ENCODE measurements around the gene RAB11A. TPM values are rescaled to one million over a fixed set of nuclear protein-coding genes. Genes with fewer than 3 reads are reported as not detected.

Gene RAB11A
- polyA plus RNA-seq, 2 donors, result 399 to 610 TPM

GRCh38 chr15:65901836-65902235 is 32.5 kb downstream of the RAB11A start:
- H3K9me3 ChIP-seq (ENCODE audit: control insufficient read depth in 2 of 2, insufficient read depth in 1 of 2, low read depth in 1 of 2, low read length in 1 of 2), result no peaks in the 10 kb centered on the region
- H3K27ac ChIP-seq (ENCODE audit: low read depth in 2 of 2, low read length in 1 of 2), result peak overlapping the region; percentile 53 to 70
- 85 to 94% methylated on average over 3 of the region's 3 CpGs for WGBS, 2 donors
- peaks cover 9 to 13% of the 10 kb centered on the region in 2 donors for H3K36me3 ChIP-seq (ENCODE audit: control insufficient read depth in 2 of 2, insufficient read depth in 2 of 2, low read length in 1 of 2)
- no peaks in the 10 kb centered on the region for H3K27me3 ChIP-seq (ENCODE audit: control insufficient read depth in 1 of 2, insufficient read depth in 2 of 2, low read length in 2 of 2)
- H3K4me3 ChIP-seq (ENCODE audit: low read depth in 1 of 2, low read length in 2 of 2), result no peak overlapping the region
- H3K4me1 ChIP-seq (ENCODE audit: control insufficient read depth in 2 of 2, insufficient read depth in 2 of 2, low read length in 1 of 2), result peaks cover 0 to 6% of the 10 kb centered on the region in 2 donors

- Histone ChIP-seq H3K27me3 (ENCODE audit: control insufficient read depth in 1 of 2, insufficient read depth in 2 of 2, low read length in 2 of 2) (no peaks in the 10 kb centered on the region), H3K4me3 (ENCODE audit: low read depth in 1 of 2, low read length in 2 of 2) (no peak overlapping the region), H3K4me1 (ENCODE audit: control insufficient read depth in 2 of 2, insufficient read depth in 2 of 2, low read length in 1 of 2) (peaks cover 0 to 6% of the 10 kb centered on the region in 2 donors), H3K9me3 (ENCODE audit: control insufficient read depth in 2 of 2, insufficient read depth in 1 of 2, low read depth in 1 of 2, low read length in 1 of 2) (no peaks in the 10 kb centered on the region), H3K36me3 (ENCODE audit: control insufficient read depth in 2 of 2, insufficient read depth in 2 of 2, low read length in 1 of 2) (peaks cover 9 to 13% of the 10 kb centered on the region in 2 donors), H3K27ac (ENCODE audit: low read depth in 2 of 2, low read length in 1 of 2) (peak overlapping the region; percentile 53 to 70)
- WGBS, 2 donors, result 48 to 85% methylated on average over 1 of the region's 1 CpG
Measured at GRCh38 chr15:65902373-65902772, 33.1 kb downstream of the RAB11A start.

- Histone ChIP-seq H3K4me3 (ENCODE audit: low read depth in 1 of 2, low read length in 2 of 2) (no peak overlapping the region), H3K9me3 (ENCODE audit: control insufficient read depth in 2 of 2, insufficient read depth in 1 of 2, low read depth in 1 of 2, low read length in 1 of 2) (no peaks in the 10 kb centered on the region), H3K4me1 (ENCODE audit: control insufficient read depth in 2 of 2, insufficient read depth in 2 of 2, low read length in 1 of 2) (peaks cover 0 to 6% of the 10 kb centered on the region in 2 donors), H3K27me3 (ENCODE audit: control insufficient read depth in 1 of 2, insufficient read depth in 2 of 2, low read length in 2 of 2) (no peaks in the 10 kb centered on the region), H3K36me3 (ENCODE audit: control insufficient read depth in 2 of 2, insufficient read depth in 2 of 2, low read length in 1 of 2) (peaks cover 9 to 18% of the 10 kb centered on the region in 2 donors), H3K27ac (ENCODE audit: low read depth in 2 of 2, low read length in 1 of 2) (no peak overlapping the region)
- 85 to 91% methylated on average over 6 of the region's 6 CpGs for WGBS, 2 donors
Measured at GRCh38 chr15:65903296-65904073, 34.2 kb downstream of the RAB11A start.

GRCh38 chr15:65904301-65904700 is 35.0 kb downstream of the RAB11A start:
- Histone ChIP-seq H3K4me1 (ENCODE audit: control insufficient read depth in 2 of 2, insufficient read depth in 2 of 2, low read length in 1 of 2) (peaks cover 0 to 6% of the 10 kb centered on the region in 2 donors), H3K4me3 (ENCODE audit: low read depth in 1 of 2, low read length in 2 of 2) (no peak overlapping the region), H3K9me3 (ENCODE audit: control insufficient read depth in 2 of 2, insufficient read depth in 1 of 2, low read depth in 1 of 2, low read length in 1 of 2) (no peaks in the 10 kb centered on the region), H3K36me3 (ENCODE audit: control insufficient read depth in 2 of 2, insufficient read depth in 2 of 2, low read length in 1 of 2) (peaks cover 7 to 18% of the 10 kb centered on the region in 2 donors), H3K27ac (ENCODE audit: low read depth in 2 of 2, low read length in 1 of 2) (no peak overlapping the region), H3K27me3 (ENCODE audit: control insufficient read depth in 1 of 2, insufficient read depth in 2 of 2, low read length in 2 of 2) (no peaks in the 10 kb centered on the region)
- 74 to 89% methylated on average over 4 of the region's 4 CpGs for WGBS, 2 donors

GRCh38 chr15:65906396-65906795 is 37.1 kb downstream of the RAB11A start:
- Histone ChIP-seq H3K27ac (ENCODE audit: low read depth in 2 of 2, low read length in 1 of 2) (peak overlapping the region in 1 of 2 donors; percentile 38), H3K36me3 (ENCODE audit: control insufficient read depth in 2 of 2, insufficient read depth in 2 of 2, low read length in 1 of 2) (peaks cover 2 to 16% of the 10 kb centered on the region in 2 donors), H3K9me3 (ENCODE audit: control insufficient read depth in 2 of 2, insufficient read depth in 1 of 2, low read depth in 1 of 2, low read length in 1 of 2) (no peaks in the 10 kb centered on the region), H3K4me1 (ENCODE audit: control insufficient read depth in 2 of 2, insufficient read depth in 2 of 2, low read length in 1 of 2) (peaks cover 0 to 6% of the 10 kb centered on the region in 2 donors), H3K27me3 (ENCODE audit: control insufficient read depth in 1 of 2, insufficient read depth in 2 of 2, low read length in 2 of 2) (no peaks in the 10 kb centered on the region), H3K4me3 (ENCODE audit: low read depth in 1 of 2, low read length in 2 of 2) (no peak overlapping the region)
- 48 to 54% methylated on average over 1 of the region's 1 CpG for WGBS, 2 donors

DNA sequence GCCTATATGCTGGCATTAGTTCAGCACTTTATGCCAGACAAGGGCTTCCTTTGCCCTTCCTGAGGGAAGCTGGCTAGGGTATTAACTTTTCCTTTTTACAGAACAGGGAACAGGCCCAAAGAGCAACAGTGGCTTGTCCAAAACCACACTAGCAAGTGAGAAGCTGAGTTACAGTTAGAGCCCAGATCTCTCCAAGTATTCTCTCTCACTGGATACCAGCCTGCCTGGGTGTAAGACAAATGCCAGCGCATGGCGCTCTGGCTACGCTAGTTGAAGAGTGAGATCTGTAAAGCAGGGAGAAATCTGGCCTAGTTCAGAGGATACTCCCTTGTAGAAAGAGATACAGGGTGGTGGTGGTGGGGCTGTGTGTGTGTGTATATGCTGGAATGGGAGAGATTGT is 38.4 kb downstream of the RAB11A start:
- peaks cover 8 to 22% of the 10 kb centered on the region in 2 donors for H3K36me3 ChIP-seq (ENCODE audit: control insufficient read depth in 2 of 2, insufficient read depth in 2 of 2, low read length in 1 of 2)
- H3K27me3 ChIP-seq (ENCODE audit: control insufficient read depth in 1 of 2, insufficient read depth in 2 of 2, low read length in 2 of 2), result no peaks in the 10 kb centered on the region
- WGBS, 2 donors, result 98 to 99% methylated on average over 3 of the region's 3 CpGs
- no peak overlapping the region for H3K27ac ChIP-seq (ENCODE audit: low read depth in 2 of 2, low read length in 1 of 2)
- H3K4me1 ChIP-seq (ENCODE audit: control insufficient read depth in 2 of 2, insufficient read depth in 2 of 2, low read length in 1 of 2), result peaks cover 0 to 5% of the 10 kb centered on the region in 2 donors
- H3K4me3 ChIP-seq (ENCODE audit: low read depth in 1 of 2, low read length in 2 of 2), result no peak overlapping the region
- no peaks in the 10 kb centered on the region for H3K9me3 ChIP-seq (ENCODE audit: control insufficient read depth in 2 of 2, insufficient read depth in 1 of 2, low read depth in 1 of 2, low read length in 1 of 2)

DNA sequence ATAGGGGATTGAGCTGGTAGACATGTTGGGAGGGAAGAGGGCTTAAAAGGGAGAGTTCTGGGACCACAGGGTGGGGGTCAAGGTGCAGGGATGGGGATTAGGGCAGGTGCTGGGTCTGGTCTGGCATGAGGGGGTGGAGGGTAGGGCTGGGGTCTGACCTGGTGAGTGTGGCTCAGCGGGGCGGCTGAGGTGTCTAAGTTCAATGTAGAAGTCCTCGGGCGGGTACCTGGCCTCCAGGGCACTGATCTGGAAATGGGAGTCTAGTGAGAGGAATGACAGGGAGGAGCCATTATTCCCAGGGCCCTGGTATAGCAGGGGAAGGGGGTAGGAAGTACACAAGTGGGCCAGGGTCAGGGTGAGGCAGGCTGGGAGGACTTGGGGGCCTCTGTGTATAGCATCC is 39.6 kb downstream of the RAB11A start:
- 97 to 100% methylated on average over 4 of the region's 4 CpGs for WGBS, 2 donors

DNA sequence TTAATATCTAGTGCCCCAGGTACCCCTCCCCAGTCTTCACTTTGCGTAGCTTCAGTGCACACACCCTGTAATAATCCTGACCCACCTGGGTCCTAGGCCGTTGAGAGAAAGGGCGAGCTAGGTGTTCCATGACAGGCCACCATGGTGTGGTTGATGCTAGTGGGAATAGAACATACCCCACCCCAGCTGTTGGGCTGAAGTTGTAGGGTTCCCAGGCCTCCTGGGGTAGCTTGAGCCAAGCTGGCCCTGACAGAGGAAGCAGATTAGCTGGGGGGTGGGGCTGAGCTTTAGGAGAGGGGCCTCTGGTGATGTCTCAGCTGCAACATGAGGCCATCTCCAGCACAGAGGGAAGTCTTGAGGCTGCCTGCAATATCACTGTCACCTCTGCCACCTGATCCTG is 40.5 kb downstream of the RAB11A start:
- H3K36me3 ChIP-seq (ENCODE audit: control insufficient read depth in 2 of 2, insufficient read depth in 2 of 2, low read length in 1 of 2), result peaks cover 13 to 27% of the 10 kb centered on the region in 2 donors
- H3K4me3 ChIP-seq (ENCODE audit: low read depth in 1 of 2, low read length in 2 of 2), result no peak overlapping the region
- no peaks in the 10 kb centered on the region for H3K27me3 ChIP-seq (ENCODE audit: control insufficient read depth in 1 of 2, insufficient read depth in 2 of 2, low read length in 2 of 2)
- no peaks in the 10 kb centered on the region for H3K9me3 ChIP-seq (ENCODE audit: control insufficient read depth in 2 of 2, insufficient read depth in 1 of 2, low read depth in 1 of 2, low read length in 1 of 2)
- 95 to 98% methylated on average over 3 of the region's 3 CpGs for WGBS, 2 donors
- H3K27ac ChIP-seq (ENCODE audit: low read depth in 2 of 2, low read length in 1 of 2), result no peak overlapping the region
- no peaks in the 10 kb centered on the region for H3K4me1 ChIP-seq (ENCODE audit: control insufficient read depth in 2 of 2, insufficient read depth in 2 of 2, low read length in 1 of 2)

More for the DNA sequence above, 39.6 kb downstream of the RAB11A start:
- Histone ChIP-seq H3K27ac (ENCODE audit: low read depth in 2 of 2, low read length in 1 of 2) (no peak overlapping the region), H3K27me3 (ENCODE audit: control insufficient read depth in 1 of 2, insufficient read depth in 2 of 2, low read length in 2 of 2) (no peaks in the 10 kb centered on the region), H3K9me3 (ENCODE audit: control insufficient read depth in 2 of 2, insufficient read depth in 1 of 2, low read depth in 1 of 2, low read length in 1 of 2) (no peaks in the 10 kb centered on the region), H3K36me3 (ENCODE audit: control insufficient read depth in 2 of 2, insufficient read depth in 2 of 2, low read length in 1 of 2) (peaks cover 13 to 30% of the 10 kb centered on the region in 2 donors), H3K4me3 (ENCODE audit: low read depth in 1 of 2, low read length in 2 of 2) (no peak overlapping the region), H3K4me1 (ENCODE audit: control insufficient read depth in 2 of 2, insufficient read depth in 2 of 2, low read length in 1 of 2) (no peaks in the 10 kb centered on the region)

GRCh38 chr15:65910341-65910740 is 41.0 kb downstream of the RAB11A start:
- H3K27me3 ChIP-seq (ENCODE audit: control insufficient read depth in 1 of 2, insufficient read depth in 2 of 2, low read length in 2 of 2), result no peaks in the 10 kb centered on the region
- 94 to 99% methylated on average over 4 of the region's 4 CpGs for WGBS, 2 donors
- no peak overlapping the region for H3K4me3 ChIP-seq (ENCODE audit: low read depth in 1 of 2, low read length in 2 of 2)
- H3K36me3 ChIP-seq (ENCODE audit: control insufficient read depth in 2 of 2, insufficient read depth in 2 of 2, low read length in 1 of 2), result peaks cover 13 to 31% of the 10 kb centered on the region in 2 donors
- H3K9me3 ChIP-seq (ENCODE audit: control insufficient read depth in 2 of 2, insufficient read depth in 1 of 2, low read depth in 1 of 2, low read length in 1 of 2), result no peaks in the 10 kb centered on the region
- H3K4me1 ChIP-seq (ENCODE audit: control insufficient read depth in 2 of 2, insufficient read depth in 2 of 2, low read length in 1 of 2), result no peaks in the 10 kb centered on the region
- H3K27ac ChIP-seq (ENCODE audit: low read depth in 2 of 2, low read length in 1 of 2), result no peak overlapping the region

DNA sequence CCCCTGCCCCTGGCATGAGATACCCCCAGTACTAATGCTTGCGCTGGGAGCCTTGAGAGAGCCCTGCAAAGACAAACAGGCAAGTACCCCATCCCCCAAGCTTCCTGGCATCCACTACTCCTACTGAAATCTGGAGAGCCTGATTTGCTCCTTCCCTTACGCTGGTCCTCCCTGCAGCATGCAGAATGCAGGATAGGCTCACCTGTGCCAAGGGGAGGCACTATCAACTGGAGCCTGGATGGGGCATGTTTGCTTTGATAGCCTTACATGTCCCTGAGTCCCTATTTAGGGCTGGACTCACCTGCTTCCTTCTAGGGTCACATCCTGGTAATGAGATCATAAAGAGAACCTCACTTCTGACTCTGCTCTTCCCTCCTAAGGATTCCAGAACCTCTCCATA is 42.9 kb downstream of the RAB11A start:
- Histone ChIP-seq H3K36me3 (ENCODE audit: control insufficient read depth in 2 of 2, insufficient read depth in 2 of 2, low read length in 1 of 2) (peaks cover 13 to 34% of the 10 kb centered on the region in 2 donors), H3K27ac (ENCODE audit: low read depth in 2 of 2, low read length in 1 of 2) (no peak overlapping the region), H3K4me3 (ENCODE audit: low read depth in 1 of 2, low read length in 2 of 2) (no peak overlapping the region), H3K9me3 (ENCODE audit: control insufficient read depth in 2 of 2, insufficient read depth in 1 of 2, low read depth in 1 of 2, low read length in 1 of 2) (no peaks in the 10 kb centered on the region), H3K27me3 (ENCODE audit: control insufficient read depth in 1 of 2, insufficient read depth in 2 of 2, low read length in 2 of 2) (no peaks in the 10 kb centered on the region), H3K4me1 (ENCODE audit: control insufficient read depth in 2 of 2, insufficient read depth in 2 of 2, low read length in 1 of 2) (peaks cover 0 to 2% of the 10 kb centered on the region in 2 donors)
- 92 to 98% methylated on average over 2 of the region's 2 CpGs for WGBS, 2 donors
